Measurements from ENCODE around the gene RPS16. TPM values are rescaled to one million over a fixed set of nuclear protein-coding genes. Genes with fewer than 3 reads are reported as not detected.

RPS16 gene
- total and polyA plus RNA-seq, 2 of the 13 experiments (the other 11 are each of a cell fraction or from before 2014, with no cell fraction given) = 488 to 2,583 TPM

- TF ChIP-seq, protein P1, sequence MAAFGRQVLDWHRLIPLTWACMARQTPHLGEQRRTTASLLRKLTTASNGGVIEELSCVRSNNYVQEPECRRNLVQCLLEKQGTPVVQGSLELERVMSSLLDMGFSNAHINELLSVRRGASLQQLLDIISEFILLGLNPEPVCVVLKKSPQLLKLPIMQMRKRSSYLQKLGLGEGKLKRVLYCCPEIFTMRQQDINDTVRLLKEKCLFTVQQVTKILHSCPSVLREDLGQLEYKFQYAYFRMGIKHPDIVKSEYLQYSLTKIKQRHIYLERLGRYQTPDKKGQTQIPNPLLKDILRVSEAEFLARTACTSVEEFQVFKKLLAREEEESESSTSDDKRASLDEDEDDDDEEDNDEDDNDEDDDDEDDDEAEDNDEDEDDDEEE (CRISPR knock-in tag; IDR thresholded peaks at IDR 0.05) = no peak
- TF ChIP-seq CSRNP2 (CRISPR knock-in tag; conservative IDR thresholded peaks at IDR 0.05; ENCODE audit: low read depth) (no peak), ZBTB33 (CRISPR knock-in tag; IDR thresholded peaks at IDR 0.05) (no peak), ZNF703 (CRISPR knock-in tag; IDR thresholded peaks at IDR 0.05; ENCODE audit: borderline replicate concordance) (no peak), HMGXB4 (CRISPR knock-in tag; IDR thresholded peaks at IDR 0.05; ENCODE audit: borderline replicate concordance in 1 of 2, low read depth in 1 of 2) (peak in 1 of 2 experiments; percentile 48; a peak in 1 of 4 replicates), IRF1 (CRISPR knock-in tag; IDR thresholded peaks at IDR 0.05; ENCODE audit: low read depth) (no peak), MIER2 (CRISPR knock-in tag; IDR thresholded peaks at IDR 0.05) (no peak), ZNF318 (CRISPR knock-in tag; IDR thresholded peaks at IDR 0.05) (no peak), ZNF382 (CRISPR knock-in tag; IDR thresholded peaks at IDR 0.05; ENCODE audit: borderline replicate concordance) (no peak)
Observed at GRCh38 chr19:39428283-39429112, 7.3 kb downstream of the RPS16 start (continued).

Measured in HepG2 (cell line).